ENCODE results near the gene IDNK.

GRCh38 chr9:83656032-83656680, 33.2 kb downstream of the IDNK start:
- no peak for TF ChIP-seq EZH2 (IDR thresholded peaks at IDR 0.05; ENCODE audit: insufficient read depth, poor library complexity, severe bottlenecking)
- no peak for TF ChIP-seq EZH2phosphoT487 (IDR thresholded peaks at IDR 0.05; ENCODE audit: insufficient read depth, low read depth)

Measured in GM23248 (cell line).